NCI-H1105 (cell line): Measurements from ENCODE around the gene FXYD3.
"Not testable (repeated sequence)": the region's sequence is repeated elsewhere in the genome, so short reads cannot be mapped to it uniquely, and the experiment has no call there.

Source experiments
- DNase-seq: peaks from one replicate; lab custom pipeline; 2025; lab: John Stamatoyannopoulos, UW

Gene FXYD3

DNA sequence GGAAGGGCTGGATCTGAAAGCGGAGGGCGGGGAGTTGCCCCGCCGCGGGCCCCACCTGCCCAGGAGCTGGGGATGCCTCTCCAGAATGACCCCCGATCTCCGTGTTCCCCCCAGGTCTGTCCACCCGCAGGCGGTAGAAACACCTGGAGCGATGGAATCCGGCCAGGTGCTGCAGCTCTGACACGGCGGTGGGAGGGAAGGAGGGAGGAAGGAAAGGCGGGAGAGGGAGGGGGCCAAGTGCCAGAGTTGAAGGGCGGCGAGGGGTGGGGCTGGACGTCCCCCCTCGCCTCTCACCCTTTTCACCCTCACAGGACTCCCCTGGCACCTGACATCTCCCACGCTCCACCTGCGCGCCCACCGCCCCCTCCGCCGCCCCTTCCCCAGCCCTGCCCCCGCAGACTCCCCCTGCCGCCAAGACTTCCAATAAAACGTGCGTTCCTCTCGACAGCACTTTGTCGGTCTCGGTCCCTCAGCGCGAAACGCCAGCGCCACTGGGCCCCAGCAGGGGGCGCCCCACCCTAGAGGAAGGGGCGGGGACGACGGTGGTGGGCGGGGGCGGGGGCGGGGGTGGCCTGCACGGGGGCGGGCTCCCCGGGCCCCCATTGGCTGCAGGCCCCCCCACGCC lies 27.1 kb downstream of the FXYD3 start:
- peak; percentile 62 for DNase-seq

DNA sequence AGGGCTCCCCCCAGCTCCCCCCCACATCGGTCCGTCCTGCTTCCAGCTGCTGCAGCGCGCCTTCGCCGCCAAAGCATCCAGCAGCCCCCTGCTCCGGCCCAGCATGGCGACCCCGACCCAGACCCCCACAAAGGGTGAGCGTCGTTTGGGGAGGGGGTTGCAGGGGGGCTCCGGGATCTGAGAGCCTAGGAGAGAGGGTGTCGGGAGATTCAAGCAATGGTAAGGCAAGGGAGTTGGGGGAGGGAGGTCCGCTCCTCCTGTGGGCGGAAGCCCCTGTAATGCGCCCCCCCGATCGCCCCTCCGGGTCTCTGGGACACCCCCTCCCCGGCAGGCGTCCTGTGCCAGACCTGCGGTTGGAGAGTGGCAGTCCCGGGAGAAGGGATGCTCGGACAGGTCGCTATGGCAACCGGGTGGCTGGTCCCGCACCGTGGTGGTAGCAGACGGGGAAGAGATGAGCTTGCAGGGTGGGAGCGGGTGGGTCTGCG lies 27.6 kb downstream of the FXYD3 start, which contains the start of gene FXYD7:
Gene FXYD7 (plus strand): TSS at position 25 of the 485 bp plus-strand sequence. CDS start 79 bp downstream, at position 104.
- DNase-seq: peak; percentile 3

DNA sequence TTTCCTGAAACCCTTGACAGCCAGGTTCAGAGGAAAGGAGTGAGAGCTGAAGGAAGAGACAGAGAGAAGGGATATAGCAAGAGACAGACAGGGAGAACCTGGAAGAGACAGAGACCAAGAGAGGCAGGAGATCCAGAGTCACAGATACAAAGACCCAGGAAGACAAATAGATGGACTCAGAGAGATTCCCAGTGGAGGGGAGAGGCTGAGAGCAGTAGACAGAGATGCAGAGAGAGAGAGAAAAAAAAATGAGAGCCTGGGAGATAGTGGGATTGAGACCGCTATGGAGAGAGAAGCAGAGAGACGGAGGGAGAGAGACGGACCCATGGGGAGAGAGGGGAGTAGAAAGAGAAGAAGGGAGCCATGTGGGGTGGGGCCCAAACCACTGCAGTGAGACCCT lies 28.2 kb downstream of the FXYD3 start:
- DNase-seq: no peak

DNA sequence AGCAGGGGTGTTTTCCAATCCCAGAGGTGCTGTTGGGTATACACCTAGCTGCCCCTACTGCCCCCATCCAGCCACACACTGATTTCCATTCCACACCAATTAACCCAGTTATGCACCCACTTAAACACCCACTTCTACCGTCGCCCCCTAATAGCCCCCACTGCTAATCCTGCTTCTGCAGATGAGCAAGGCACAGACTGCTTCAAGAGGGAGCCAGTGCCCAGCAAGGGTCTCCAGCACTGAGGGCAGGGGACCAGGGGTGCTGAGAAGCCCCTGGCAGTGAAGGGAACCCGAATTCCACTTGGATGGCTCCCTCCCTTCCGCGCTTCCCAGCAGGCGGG lies 28.6 kb downstream of the FXYD3 start:
- DNase-seq: no peak

DNA sequence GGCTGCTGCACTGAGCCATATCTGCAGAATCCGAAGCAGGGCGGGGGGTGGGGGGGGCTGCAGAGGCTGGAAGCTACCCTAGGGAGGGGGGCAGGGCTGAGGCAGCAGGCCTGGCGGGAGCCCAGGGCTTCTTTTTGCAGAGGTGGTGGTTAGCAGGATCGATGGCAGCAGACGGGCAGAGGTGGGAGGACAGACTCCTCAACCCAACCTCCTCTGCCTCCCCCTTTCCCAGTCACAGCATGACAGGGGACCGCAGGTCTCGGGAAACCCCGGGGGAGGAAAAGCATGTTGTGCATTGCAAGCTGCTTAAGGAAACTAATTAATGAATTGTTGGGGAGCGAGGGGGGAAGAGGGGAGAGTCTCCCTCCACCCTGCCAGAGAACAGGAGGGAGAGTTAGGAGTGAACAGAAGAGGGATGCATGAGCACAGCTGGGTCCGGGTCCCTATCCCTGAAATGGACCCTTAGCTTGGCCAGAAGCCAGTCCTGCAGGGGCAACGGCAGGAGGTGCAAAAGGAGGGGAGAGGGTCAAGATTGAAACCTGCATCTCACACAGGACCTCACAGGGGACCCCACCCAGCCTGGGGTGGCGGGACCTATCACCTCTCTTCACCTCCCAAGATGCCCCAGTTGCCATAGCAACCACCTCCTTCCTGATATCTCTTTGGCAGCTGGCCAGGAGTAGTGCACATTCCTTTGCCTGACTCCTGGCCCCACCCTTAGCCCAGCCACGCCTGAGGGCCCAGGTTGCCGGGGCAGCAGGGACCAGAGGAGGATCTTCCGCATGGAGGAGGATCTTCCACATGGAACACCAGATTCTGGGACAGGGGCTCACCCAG lies 29.2 kb downstream of the FXYD3 start:
- peak; percentile 56 for DNase-seq

DNA sequence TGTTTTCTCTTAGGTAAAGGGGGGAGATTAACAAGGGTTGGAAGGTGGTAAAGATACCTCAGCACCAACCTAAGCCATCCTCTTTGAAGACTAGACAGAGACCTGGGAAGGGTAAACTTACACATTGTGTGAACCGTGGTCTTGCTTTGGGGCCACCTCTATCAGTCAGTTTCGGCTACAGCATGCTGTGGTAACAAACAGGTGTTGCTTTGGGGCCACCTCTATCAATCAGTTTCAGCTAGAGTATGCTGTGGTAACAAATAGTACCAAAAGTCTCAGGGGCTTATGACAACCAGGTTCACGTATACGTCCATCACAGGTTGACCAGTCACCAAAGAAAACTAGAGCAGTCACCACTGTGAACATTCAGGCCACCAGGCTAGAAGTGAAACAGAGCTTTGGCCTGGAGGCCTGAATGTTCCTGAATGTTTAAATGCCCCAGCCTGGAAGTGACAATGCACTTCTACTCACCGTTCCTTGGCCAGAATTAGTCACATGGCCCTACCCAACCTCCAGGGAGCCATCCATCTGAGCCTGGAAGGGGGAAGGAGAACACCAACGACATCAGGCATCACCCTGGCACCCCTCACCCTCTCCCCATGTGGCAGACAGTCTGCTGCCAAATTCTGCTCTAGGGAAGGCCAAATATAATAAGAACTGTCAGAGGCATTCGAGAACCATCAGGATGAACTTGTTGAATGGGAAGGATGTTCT lies 31.3 kb downstream of the FXYD3 start:
- DNase-seq: no peak

DNA sequence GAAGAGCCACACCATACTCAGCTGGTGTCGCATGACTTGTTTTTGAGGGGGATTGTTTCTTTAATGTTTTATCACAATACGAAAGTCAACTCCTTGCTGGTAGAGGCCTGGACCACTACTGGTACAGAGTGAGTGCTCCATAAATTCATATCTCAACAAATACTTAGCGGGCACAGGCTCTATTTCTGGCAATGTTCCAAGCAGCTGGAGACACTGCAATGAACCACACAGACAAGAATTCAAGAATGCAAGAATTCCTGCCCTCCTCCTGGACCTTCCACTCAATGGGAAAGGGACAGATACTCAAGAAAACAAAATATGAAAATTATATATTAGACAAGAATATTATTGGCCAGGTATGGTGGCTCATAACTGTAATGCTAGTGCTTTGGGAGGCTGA lies 33.8 kb downstream of the FXYD3 start:
- no peak for DNase-seq

DNA sequence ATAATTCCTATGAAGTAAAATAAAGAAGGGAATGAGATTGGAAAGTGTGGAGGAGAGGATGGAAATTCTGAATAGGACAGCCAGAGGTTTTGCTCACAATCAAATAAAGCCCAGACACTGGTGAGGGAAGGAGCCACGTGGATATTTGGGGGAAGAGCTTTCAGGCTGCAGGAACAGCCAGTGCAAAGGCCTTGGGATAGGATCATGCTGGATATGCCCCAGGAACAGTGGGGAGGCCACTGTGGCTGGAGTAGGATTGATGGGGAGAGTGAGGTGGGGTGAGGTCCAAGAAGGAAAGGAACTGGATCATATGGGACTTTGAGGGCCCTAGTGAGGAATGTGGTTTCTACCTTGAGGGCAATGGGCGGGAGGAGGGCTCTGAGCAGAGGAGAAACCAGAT lies 34.8 kb downstream of the FXYD3 start:
- no peak for DNase-seq

DNA sequence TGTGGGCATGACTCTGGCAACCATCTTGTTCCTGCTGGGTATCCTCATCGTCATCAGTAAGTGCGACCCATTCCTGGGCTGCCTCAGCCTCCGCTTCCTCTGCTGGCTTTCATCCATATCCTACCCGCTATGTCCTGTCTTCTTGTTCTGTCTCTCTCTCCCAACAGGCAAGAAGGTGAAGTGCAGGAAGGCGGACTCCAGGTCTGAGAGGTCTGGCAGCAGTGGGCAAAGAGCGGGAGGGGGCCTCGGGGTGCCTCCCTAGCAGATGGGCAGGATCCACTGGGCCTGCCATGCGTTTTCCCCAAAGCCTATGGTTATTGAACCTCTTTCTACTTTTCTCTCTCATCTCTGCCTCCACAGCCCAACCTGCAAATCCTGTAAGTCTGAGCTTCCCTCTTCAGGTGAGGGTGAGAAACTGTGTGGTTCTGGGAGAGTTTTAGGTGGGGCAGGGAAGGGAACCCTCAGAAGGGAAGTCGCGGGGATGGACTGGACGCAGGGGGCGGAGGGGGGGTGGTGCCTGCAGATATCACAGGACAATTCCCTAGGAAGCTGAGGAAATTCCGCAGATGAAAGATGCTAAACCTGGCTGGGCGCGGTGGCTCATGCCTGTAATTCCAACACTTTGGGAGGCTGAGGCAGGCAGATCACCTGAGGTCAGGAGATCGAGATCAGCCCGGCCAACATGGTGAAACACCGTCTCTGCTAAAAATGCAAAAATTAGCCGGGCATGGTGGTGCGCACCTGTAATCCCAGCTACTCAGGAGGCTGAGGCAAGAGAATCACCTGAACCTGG lies 35.8 kb downstream of the FXYD3 start:
- no peak for DNase-seq

DNA sequence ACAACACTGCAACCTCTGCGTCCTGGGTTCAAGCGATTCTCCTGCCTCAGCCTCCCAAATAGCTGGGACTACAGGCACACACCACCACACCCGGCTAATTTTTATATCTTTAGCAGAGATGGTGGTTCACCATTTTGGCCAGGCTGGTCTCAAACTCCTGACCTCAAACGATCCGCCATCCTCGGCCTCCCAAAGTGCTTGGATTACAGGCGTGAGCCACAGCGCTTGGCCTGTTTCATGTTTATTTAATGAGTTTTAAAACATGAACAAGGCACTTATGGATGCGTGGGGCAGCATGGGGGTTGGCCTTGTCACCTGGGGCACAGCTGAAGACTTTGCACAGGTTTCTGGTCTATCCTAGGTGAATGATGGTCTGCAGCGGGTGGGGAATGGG lies 37.5 kb downstream of the FXYD3 start:
- DNase-seq: not testable (repeated sequence)

DNA sequence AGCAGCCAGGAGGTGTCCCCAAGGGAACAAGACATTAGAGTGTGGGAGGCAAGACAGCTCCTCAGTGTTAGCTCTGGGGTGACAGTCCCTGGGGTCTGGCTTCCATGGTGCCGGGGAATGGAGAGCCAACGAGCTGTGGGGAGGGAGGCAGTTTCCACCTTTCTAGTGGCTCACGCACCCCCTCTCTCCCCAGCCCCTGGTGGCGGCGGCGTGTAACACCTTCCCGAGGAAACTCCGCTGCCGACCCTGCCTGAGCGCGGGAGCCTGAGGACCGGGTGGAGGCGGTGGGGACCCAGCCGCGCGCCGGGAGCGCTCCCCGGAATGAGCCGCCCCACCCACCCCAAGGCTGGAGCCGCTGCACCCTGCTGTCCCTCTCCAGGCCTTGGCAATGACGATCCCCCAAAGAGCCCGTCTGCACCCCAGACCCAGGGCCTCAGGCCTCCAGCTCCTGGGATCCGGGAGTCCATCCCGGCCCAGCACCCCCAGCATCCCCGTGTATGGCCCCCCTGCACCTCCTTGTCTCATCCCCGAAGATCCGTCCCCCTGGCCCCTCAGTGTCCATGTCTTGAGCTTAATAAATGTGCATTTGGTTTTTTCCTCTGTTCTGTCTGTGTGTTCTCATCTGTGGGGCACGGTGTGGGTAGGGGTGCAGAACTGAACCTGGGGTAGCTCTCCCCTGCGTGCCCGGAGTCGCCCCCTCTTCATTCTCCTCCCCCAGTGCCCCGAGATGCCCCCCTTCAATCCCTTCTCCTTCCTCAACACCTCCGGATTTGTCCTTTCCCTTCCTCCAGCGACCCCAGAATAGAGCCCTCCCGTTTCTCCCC lies 38.3 kb downstream of the FXYD3 start:
- peak; percentile 15 for DNase-seq

DNA sequence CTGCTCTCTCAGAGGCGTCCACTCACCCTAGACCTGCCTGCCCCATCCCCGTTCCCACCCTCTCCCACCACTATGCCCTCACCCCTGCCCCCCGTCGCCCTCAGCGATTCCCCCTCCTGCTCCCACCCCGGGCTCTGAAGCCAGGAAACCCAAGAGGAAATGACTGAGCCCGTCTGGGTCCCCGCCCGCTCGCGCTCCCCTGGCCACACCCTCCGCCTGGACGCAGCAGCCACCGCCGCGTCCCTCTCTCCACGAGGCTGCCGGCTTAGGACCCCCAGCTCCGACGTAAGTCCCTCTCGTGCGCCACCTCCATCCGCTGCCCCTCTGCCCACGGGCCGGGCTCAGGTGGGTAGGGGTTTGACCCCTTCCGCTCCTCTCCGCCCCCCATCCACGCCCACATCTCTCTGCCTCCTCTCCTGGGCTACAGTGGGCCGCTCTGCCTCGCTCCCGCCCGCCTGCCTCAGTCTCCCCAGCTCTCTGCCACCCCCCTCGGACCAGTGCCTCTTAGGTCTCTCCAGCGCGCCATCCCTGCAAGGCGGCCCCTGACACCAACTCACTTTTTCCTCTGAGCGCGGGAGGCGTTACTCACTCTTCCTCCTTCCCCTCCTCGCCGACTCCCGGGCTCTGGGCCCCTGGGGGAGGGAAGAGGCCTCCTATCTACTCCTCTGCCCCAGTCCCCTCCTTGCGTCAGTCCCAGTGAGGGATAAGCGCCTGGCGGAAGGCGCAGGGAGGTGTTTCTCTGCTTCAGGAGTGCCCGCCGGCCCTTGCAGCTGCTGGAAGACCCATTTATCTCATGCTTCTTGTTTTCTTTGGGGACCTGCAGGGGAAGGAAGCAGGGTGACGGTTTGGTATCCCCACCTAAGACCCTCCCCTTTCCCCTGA lies 39.1 kb downstream of the FXYD3 start, which contains the start of gene FXYD5:
Gene FXYD5 (plus strand): TSS at position 211 of the 882 bp plus-strand sequence. CDS start 816 bp downstream, outside the sequence.
- peak; percentile 23 for DNase-seq

DNA sequence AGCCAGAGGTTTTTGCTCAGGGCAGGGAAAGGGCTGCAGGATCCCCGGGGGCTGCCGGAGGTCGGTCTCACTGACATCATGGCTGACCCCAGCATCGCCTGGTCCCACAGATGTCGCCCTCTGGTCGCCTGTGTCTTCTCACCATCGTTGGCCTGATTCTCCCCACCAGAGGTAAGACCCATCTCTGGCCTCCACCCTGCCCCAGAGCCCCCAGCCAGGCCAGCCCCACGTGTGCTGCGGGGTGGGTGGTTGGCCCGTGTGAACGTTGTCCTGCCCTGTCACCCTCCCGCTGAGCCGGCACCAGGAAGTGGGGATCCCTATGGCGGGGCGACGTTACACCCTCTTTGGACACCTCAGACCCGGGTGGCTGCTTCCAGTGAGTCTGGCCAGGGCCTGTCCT lies 39.8 kb downstream of the FXYD3 start:
- no peak for DNase-seq

DNA sequence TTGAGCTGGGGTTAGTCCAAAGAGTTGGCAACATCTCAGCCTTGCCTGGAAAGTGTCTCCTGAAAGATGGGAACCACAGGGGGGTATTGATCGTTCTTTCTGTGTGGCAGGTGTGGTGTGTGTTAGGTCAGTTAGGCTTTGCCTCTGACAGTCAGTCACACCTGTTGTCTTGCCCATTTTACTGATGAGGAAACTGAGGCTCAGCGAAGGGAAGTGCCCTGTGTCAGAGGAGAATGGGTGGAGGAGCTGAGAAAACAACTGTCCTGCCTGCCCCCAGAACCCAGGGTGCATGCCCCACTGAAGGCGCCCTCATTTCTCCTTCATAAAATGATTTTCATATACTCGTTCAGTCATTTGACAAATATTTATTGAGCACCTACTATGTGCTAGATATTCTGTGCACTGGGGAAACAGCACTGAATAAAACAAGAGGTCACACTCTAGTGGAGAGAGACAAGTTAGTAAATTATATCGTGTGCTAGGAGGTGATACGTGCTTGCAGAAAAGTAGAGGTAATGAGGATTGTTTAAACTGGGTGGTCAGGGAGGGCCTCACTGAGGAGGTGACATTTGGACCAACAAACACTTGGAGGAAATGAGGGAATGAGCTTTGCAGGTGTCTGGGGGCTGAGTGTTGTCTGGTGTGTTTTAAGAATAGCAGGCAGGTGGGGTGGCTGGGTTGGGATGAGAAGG lies 40.5 kb downstream of the FXYD3 start:
- DNase-seq: no peak

DNA sequence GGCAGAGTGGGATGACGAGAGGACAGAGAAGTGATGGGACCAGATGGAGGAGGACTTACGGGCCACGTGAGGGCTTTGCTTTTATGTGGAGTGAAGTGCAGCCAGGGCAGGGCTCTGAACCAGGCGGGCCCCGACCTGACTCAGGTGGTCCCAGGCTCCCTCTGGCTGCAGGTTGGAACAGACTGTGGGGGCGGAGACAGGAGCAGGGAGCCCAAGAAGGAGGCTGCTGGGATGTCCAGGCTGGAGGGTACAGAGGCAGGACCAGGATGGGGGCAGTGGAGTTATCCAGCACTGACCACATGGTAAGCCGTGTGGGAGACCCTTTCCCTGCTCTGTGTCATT lies 41.0 kb downstream of the FXYD3 start:
- no peak for DNase-seq

DNA sequence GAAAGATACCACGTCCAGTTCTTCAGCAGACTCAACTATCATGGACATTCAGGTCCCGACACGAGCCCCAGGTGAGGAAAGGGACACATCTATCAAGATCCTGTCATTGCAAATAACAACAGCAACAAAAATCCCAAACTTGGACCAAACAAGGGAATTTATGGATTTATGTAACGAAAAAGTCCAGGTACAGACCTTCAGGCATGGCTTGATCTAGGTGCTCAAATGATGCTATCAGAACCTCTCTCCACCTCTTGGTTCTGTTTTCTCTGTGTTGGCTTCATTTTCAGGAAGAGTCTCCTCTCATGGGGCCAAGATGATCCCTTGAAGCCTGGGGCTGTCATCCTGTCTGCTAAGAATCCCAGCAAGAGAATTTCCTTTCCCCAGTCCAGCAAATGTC lies 41.8 kb downstream of the FXYD3 start:
- no peak for DNase-seq

DNA sequence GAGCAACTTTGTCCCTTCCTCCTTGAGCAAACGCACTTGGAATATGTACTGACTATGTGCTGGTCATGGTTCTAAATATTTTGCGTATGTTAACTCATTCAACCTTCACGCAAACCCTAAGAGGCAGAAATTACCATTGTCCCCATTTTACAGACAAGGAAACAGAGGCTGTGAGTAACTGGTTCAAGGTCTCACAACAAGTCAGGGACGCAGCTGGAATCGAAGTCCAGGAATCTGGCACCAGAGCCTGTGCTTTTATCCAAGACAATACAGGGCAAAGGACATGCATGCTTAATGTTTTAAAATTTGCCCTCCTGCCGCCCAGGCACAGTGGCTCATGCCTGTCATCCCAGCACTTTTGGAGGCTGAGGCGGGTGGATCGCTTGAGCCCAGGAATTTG lies 44.0 kb downstream of the FXYD3 start:
- no peak for DNase-seq

DNA sequence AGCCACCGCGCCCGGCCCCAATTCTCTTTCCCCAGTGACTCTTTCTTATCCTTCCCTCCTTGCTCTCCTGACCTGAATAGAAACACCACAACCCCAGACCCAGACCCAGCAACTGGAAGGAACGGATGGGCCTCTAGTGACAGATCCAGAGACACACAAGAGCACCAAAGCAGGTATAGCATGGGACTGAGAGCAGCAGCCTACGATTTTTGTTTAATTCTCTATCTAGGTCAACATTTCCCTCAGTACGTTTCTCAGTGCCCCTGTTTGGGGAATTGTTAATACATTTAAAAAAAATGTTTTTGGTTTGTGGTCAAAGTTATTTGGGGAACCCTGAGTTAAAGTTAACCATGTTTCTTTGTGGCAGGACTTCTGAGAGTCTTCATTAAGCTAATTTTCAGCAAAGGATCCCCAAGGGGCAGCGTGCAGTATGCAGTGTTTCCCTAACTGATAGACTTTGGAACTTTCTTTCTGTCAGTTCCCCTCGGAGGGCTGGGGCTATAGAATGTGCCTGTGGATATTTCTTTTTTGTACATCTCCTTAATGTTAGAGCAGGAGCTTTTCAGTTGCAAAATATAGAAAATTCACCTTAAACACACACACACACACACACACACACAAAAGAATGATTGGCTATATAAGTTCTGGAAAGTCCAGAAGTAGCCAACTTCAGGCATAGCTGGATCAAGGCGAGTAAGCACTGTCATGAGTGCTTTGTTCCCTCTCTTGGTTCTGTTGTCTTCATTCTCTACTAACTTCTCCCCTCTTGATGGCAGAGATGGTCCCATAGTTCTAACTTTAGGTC lies 45.2 kb downstream of the FXYD3 start:
- no peak for DNase-seq

DNA sequence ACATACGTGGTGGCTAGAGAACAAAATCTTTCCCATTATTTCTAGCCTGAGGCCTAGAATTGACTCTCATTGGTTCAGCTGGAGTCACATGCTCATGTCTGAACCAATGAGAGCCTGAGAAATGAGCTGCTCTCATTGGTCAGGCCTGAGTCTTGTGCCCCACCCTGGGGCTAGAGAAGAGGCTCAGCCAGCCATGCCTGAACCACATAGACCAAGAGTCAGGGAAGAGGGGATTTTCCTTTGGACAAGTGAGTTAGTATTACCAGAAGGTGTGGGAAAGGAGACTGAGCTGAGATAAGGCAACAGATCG lies 45.8 kb downstream of the FXYD3 start:
- no peak for DNase-seq
